HG02763 (cell line): ENCODE results near the gene DISP3.

ENCODE experiments used
- ATAC-seq: cut with Tn5 transposase; IDR thresholded peaks from one replicate; pipeline ENCODE4 v1.9.1; 2021; ENCODE audit warnings: mild to moderate bottlenecking, moderate library complexity; ENCODE audit not compliant: unreplicated experiment

The DISP3 gene, protein sequence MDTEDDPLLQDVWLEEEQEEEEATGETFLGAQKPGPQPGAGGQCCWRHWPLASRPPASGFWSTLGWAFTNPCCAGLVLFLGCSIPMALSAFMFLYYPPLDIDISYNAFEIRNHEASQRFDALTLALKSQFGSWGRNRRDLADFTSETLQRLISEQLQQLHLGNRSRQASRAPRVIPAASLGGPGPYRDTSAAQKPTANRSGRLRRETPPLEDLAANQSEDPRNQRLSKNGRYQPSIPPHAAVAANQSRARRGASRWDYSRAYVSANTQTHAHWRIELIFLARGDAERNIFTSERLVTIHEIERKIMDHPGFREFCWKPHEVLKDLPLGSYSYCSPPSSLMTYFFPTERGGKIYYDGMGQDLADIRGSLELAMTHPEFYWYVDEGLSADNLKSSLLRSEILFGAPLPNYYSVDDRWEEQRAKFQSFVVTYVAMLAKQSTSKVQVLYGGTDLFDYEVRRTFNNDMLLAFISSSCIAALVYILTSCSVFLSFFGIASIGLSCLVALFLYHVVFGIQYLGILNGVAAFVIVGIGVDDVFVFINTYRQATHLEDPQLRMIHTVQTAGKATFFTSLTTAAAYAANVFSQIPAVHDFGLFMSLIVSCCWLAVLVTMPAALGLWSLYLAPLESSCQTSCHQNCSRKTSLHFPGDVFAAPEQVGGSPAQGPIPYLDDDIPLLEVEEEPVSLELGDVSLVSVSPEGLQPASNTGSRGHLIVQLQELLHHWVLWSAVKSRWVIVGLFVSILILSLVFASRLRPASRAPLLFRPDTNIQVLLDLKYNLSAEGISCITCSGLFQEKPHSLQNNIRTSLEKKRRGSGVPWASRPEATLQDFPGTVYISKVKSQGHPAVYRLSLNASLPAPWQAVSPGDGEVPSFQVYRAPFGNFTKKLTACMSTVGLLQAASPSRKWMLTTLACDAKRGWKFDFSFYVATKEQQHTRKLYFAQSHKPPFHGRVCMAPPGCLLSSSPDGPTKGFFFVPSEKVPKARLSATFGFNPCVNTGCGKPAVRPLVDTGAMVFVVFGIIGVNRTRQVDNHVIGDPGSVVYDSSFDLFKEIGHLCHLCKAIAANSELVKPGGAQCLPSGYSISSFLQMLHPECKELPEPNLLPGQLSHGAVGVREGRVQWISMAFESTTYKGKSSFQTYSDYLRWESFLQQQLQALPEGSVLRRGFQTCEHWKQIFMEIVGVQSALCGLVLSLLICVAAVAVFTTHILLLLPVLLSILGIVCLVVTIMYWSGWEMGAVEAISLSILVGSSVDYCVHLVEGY (N-terminal part only)

DNA sequence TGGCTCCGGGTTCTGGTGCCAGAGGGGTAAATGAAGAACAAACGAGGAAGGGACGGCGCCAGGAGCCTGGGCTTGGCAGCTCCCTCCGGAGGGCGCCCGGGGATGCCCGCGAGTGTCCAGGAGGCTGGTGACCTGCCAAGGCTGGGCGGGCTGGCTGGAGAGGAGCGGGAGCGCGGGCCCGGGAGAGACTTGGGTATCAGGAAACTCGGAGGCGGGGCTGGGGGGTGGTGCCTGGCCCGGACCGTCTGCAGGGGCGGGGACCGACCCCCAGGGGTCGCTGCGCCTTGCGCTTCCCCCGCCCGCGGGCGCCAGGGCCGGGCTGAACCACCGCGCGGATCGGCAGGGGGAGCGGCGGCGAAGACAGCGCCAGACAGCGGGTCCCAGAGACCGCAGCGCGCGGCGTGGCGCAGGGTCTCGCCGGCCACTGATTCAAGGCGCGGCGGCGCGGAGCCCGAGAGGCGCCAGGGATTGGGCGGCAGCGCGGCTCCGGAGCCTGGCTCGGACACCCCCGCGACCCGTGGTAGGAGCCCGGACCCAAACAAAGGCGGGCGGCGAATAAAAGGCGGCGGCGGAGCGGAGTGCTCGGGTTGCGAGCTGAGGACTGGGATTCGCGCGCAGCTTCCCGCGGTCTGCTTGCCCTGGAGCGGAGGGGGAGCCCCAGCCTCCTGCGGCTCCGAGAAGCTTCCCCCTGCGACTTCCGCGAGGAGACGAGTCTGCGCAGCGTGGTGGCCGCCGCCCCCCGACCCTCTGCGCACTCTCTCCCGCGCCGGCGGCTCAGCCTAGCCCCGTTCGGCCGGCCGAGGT is at the start of gene DISP3:
DISP3 (plus strand) TSS at position 585 of the 804 bp plus-strand sequence. CDS start 21,838 bp downstream, outside the sequence.
- peak; percentile 71 for ATAC-seq

DNA sequence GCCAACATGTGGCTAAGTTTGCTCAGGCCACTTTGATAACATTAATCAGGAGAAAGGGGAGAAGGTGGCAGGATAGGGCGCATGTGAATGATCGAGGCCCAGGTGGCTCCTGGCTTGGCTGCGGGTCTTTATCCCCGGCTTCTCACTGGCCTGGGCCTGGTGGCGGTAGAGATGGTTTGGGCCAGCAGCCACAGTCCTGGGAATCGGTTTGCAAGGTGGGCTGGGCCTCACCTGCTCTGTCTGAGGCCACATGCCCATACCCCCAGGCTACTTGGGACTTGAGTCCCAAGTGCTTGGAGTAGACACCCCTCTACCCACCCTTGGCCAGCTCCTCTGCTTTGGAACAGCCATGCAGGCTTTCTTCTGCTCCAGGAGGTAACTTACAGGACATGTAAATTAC is 49.7 kb upstream of the DISP3 start:
- no peak for ATAC-seq

DNA sequence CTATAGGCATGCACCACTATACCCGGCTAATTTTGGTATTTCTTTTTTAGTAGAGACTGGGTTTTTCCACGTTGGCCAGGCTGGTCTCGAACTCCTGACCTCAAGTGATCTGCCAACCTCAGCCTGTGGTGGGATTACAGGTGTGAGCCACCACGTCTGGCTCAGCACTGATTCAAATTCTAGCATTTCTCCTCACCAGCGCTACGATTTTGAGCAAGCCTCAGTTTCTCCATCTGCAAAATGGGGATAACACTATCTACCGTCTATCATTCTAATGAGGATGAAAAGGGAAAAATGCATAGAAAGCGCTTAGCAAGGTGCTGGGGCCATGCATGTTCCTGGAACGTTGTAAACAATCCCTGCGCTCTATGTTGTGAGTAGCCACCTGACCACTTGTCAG is 49.0 kb upstream of the DISP3 start:
- ATAC-seq = no peak

DNA sequence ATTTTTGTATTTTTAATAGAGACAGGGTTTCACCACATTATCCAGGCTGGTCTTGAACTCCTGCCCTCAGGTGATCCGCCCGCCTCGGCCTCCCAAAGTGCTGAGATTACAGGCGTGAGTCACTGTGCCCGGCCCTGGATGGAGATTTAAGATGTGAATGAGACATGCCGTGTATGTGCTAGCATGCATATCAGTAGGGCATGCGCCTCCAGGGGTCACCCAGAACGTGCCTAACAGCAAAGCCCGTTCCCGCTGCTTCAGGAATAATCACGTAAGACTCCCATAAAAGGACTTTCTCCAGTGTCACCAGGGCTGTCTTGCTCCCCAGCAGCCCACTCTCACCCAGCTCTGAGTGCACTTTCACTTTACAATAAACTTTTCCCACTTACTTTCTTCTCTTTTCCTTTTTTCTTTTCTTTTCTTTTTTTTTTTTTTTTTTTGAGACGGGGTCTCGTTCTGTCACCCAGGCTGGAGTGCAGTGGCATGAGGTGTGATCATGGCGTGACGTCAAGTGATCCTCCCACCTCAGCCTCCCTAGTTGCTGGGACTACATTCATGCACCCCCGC is 46.9 kb upstream of the DISP3 start:
- no peak for ATAC-seq

DNA sequence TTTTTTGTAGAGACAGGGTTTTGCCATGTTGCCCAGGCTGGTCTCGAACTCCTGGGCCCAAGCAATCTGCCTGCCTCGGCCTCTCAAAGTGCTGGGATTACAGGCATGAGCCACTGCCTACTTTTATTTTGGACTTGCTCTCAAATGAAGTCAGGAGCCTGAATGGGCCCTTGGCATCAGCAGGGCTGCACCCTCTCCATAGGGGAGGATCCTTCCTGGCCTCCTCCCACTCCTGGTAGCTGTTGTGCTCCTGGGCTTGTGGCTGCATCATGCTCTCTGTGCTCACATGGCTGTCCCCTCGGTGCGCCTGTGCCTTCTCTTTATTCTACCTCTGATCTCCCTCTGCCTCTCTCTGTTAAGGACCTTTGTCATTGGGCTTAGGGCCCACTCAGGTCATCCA is 46.4 kb upstream of the DISP3 start:
- no peak for ATAC-seq

DNA sequence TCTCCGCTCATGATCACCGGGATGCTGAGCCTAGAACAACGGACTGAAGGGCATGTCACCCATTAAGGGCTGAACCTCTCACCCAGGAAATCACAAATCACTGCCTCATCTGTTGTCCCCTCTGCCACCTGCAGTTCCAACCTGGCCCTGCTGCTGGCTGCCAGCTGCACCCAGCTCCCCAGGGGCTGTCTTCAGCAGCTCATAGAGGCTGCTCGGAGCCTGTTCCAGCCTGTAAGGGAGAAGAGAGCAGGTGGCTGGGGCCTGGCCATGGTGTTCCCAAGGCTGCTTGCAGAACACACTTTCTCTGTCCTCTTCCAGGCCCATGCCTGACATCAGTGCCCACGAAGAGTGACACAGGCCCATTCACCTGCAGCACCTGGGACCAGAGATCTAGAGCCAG is 44.5 kb upstream of the DISP3 start:
- no peak for ATAC-seq

DNA sequence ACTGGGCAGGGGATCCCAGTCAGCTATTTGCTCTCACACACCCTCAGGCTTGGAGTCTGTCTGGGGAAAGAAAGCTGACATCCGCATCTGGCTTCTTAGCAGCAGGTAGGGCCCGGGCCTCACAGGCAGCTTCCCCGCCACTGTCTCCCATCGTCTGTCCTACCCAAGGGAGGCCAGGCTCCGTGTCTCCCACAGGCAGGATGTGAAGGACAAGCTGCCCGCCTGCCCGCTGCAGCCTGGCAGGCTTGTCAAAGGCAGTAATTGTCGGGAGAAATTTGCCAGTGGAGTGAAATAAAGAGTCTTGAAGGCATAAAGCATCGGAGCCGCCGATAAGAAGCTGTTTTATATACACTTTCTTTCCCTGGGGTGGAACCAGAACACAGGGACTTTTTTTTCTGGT is 44.0 kb upstream of the DISP3 start:
- ATAC-seq = no peak

DNA sequence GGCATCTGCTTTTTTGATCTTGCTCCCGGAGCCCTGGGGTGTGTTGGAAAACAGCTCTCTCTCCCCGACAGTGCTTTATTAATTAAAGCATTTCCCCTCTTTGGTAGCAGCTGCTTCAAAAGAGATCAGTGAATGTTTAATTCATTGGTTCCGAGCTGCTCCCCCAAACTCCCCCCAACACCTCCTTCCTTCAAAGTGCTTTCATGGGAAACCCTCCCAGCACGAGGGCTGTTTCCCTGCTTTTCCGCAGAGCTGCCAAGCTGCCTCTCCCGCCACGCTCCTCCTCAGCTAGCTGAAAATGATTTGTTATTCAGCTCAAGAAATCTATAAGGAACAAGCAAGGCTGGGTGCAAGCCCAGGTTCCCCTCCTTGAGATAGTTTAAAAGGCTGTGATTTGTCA is 40.0 kb upstream of the DISP3 start:
- ATAC-seq = no peak

DNA sequence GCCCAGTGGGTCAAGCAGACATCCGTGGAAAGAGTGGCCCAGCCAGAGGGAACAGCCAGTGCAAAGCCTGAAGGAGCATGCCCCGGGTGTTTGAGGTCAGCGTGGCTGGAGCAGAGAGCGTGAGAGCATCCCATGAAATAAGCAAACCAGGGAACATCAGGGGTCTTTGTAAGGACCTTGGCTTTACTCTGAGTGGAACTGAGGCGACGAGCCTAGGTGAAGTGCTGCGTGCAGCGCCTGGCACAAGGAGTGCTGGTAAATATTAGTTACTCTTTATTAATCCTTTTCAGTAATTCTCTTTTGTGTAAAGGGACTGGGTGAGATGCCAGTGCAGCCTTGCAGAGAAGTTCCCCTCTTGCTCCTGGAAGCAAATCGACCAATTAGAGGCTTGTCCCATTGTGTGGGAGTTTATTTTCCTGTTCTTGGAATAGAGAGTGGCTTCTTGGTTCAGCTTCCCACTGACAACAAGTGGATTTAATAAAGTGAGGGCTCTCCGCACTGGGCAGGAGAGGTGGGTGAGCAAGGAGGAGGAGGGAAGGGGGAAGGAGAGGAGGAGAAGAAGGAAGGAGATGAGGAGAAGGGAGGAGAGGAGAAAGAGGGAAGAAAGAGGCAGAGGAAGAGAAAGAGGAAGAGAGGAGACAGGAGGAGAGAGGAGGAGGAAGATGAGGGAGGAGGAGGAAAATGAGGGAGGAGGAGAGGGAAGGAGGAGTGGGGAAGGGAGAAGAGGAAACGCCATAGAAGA is 37.6 kb upstream of the DISP3 start:
- no peak for ATAC-seq

DNA sequence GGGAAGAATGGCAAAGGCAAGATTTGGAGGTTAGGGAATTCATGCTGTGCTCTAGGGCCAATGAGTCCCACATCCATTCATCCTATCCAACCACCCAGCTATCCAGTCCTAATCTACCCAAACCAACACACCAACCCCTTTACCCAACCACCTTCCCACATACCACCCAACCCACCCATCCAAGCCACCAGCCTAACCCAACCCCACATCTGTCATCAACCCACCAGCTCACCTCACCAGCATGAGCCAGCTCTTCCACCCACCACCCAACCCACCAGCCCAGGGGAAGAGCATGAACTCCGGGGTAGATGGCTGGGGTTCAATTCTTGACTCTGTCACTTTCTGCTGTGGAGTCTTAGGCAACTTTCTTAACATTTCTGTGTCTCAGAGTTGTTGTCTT is 35.9 kb upstream of the DISP3 start:
- no peak for ATAC-seq

DNA sequence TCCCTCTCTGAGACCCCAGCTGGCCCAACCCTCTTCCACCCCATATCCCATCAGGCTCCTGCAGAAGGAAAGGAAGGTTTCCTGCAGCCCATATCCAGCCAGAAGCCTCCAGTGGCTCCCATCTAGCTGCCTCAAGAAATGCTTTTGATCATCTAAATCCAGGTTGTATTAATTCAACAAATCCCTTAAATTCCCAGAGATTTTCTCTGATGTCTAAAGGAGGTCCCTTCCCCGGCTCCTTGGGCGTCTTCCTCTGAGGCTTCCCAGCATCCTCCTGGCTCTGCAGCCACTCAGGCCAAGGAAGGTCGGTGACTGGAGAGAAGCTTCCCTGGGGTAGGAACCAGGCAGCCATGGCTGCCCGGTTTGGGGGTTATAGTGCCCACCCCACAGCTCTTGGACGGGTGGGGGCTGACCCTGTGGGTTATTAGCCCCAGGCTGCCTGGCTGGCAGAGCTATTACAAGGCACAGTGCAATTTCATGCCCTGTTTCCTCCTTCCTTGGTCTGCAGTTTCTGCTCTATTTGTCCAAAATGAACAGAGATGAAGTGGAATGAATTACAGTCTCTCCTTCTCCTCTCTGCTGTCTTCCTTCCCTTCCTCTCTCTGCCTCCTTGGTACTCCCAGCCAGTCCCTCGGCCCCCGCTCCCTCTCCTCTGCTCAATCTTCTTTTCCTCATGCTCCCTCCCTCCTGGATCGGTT is 34.8 kb upstream of the DISP3 start:
- ATAC-seq = no peak

DNA sequence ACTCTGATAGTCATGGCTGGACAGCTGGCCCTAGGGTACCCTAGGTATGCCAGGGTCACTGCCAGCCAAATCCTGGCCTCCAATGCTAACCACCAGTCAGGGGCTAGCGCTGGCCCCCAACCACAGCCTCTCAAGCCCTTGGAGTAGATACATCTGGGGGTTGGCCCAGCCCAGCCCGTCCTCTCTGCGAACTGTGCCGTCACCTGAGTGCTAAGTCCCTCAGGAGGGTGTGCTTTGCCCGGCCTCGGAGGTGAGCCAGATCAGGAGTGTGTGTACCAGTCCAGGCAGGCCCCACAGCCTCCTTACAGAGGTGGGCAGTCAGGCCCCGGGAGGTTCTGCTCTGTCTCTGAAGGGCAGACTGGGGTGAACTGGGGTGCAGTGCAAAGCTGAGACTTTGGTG is 34.0 kb upstream of the DISP3 start:
- ATAC-seq = no peak

DNA sequence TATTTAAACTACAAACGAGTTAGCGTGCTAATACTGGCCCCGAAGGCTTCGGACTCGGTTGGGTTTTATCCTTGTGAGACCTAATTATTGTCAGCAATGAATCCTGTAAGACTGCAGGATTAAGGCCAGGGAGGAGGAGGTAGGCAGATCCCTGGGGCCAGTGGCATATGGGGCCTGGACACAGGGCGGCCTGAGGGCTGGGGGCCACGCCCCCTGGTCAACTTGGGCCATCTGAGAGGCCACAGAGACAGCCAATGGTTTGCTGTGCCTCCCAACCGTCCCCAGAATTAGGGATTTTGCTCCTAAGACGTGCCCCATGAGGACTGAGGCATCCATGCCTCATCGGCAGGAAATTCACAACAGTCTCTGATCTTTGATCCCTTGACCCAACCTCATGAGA is 31.1 kb upstream of the DISP3 start:
- no peak for ATAC-seq

DNA sequence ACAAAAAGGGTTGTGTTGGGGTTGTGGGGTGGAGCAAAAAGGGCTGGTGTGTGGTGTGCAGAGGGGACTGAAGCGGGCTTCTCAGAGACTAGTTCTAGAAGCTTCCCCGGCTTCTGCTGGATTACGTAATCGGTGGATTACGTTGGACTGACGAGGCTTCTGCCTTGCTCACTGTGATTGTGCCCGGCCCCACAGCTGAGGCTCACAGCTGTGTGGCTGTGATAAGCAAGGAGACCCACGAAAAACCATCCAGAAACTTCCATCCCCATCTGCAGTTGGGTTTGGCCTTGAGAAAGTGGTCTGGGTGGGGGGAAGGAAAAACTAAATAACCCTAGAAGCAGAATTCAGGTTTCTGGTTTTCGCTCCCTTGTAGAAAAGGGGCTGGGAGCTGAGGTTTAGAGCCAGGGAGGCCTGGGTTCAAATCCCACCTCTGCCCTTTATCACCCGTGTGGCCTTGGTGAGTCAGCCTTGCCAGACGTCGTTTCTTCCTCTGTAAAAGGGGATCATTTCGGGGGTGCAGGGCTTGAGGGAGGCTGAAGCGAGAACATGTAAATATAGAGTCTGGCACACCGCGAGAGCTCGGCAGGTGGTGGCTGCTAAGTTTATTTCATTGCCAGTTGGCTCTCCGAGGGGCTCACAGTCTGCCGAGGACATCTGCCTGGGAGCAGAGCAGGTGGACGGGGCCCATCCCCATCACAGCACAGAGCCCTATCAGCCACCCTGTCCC is 30.4 kb upstream of the DISP3 start:
- no peak for ATAC-seq

DNA sequence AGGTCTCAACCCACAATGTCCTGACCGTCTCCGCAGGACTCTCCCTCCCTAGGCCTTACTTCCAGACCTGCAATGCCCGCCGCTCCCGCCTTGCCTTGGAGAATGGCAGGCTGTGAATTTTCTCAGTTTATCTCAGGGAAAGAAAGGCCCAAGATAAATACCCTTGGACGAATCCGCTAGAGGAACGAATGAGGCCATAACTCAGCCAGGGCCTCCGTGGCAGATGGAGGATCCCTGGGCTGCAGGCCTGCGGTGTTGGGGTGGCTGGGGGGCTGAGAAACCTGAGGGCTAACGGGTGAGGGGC is 29.9 kb upstream of the DISP3 start:
- no peak for ATAC-seq

DNA sequence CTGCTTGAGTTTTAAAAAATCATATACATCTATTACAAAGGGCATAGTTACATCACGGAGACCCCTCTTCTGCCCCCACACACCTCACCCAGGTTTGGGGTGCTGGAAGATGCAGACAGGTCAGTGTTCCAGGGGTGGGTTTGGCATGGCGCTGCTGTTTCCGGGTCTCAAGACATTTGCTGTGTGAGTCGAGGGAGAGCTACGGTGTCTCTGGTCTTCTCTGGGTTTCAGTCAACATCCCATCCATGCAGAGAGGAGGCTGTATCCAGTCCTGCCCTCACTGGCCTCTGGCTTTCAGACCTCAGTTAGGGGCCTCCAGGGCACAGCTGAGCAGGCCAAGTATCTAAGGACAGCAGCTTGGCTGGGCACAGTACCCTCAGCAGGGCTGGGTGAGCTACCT is 28.6 kb upstream of the DISP3 start:
- ATAC-seq = no peak

DNA sequence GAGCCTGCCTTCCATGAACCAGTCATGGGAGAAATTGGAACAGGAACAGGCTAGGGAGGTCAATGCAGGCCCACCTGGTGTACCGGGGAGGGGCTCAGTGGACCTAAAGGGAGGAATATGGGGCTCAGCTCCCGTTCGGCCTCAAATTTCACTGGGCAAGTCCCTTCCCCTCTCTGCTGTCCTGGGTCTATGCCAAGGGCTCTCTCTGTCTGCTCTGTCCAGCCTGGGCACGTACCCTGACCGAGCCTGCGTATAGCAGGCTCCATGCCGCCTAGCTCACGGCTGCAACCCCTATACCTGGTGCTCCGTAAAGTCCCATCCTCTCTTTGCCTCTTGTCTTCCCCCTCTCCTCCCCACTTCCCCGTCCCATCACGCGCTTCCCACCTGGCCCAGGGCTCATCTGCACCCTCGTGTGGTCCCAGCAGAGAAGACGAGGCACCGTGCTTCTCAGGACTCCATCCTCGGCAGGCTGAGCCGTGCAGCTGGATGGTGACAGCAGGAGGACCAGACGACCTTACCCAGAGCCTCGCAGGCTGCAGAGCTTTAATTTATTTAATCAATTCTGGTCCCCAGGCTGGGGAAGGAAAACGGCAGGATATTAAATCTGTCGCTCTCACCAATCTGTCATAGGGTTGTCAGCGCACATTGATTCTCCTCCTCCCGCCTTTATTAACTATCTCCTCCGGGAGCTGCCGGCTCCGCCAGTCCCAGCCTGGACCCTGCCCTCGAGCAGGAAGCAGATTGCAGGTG is 25.0 kb upstream of the DISP3 start:
- ATAC-seq = no peak
